IPS-18c (cell line): Measurements from ENCODE around the gene GPN1.
"Not testable (repeated sequence)": the region's sequence is repeated elsewhere in the genome, so short reads cannot be mapped to it uniquely, and the experiment has no call there.

ENCODE experiments used
- H3K4me3 ChIP-seq: 2 replicates; pipeline ENCODE4 v1.7.0; 2013; ENCODE audit warnings: low read depth, mild to moderate bottlenecking, low read length, moderate library complexity; ENCODE audit not compliant: insufficient read depth
- H3K9me3 ChIP-seq: one replicate; pipeline ENCODE4 v1.6.1; 2013; ENCODE audit warnings: mild to moderate bottlenecking, low read length, moderate library complexity; ENCODE audit not compliant: control insufficient read depth, insufficient read depth

Gene GPN1

DNA sequence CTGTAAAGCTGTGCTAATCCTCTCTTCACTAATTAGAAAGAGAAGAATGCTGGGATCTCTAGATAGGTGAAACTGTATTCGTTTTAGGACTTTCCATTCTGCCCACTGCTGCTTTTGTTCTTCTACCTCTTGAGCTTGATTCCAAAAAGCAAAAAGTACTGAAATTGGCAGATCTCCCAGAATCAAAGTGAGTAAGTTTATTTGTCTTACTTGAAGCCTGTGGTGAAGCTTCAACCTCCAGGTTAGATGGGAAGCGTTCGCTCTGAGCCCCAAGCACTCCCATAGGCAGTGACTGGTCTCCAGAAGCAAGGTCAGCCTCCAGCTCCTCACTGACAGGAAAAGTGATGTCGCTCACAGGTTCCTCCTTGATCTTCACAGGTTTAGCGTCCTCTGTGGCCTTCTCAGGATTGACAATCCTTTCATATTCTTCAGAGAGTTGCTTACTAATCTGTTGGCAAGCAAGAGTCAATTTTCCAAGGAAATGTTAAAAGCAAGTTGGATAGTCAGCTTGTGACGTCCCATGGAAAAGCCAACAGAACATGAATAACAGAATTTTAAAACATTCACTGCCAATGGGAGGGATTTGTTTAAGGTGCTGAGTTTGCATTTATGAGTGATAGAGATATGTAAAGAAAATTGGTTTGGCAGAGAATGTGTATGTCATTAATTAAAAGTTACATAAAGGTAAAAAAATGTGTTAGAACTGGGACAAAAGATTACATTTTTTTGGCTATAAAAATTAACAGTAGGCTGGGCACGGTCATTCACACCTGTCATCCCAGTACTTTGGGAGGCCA is 26.5 kb downstream of the GPN1 start:
- Histone ChIP-seq H3K4me3 (no peak overlapping the region), H3K9me3 (peaks cover 2% of the 10 kb centered on the region)

DNA sequence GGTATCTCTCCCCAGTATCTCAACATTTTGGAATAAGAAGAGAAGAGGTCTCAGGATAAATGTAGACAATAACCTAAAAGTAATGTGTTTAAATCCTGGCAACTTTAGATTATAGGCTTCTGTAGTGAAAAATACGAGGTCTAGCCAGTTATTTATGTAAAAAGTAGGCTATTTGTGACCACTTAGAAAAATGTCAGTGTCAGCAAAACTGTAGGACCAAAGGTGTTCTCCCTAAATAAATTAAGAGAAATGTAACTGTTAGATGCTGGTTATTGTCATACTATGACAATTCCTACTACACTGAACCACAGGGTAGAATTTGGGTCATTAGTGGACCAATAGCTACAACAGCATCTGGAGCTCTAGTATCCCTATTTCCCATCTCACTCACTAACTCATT is 32.5 kb downstream of the GPN1 start:
- Histone ChIP-seq H3K9me3 (peaks cover 2% of the 10 kb centered on the region), H3K4me3 (no peak overlapping the region)

DNA sequence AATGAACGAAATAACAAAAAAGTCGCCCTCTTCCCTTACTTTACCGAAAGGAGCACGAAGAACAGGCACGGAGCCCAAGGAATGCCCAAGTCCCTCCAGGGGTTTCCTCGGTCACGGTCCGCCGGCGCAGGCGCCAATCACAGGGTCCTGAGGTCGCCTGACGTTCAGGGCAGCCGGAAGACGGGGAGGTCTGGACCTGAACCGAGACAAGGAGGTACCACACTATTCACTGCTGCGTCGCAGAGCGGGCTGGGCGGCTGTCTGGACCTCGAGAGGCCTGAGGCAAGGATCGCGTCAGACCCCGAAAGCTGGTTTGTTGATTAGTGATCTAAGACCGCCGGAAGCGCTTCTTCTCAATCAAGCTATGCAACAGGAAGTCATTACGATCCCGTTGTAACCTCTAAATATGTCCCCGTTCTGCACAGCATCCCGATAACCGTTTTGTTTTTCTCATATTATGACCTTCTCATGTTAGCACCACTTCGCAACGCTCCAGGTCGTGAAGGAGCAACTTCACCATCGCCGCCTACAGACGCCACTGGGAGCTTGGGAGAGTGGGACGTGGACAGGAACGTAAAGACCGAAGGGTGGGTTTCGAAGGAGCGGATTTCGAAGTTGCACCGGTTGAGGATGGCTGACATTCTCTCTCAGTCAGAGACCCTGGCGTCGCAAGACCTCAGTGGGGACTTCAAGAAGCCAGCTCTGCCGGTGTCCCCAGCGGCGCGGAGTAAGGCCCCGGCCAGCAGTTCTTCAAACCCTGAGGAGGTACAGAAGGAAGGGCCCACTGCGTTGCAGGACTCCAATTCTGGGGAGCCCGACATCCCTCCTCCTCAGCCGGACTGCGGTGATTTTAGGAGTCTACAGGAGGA is 34.7 kb downstream of the GPN1 start, which contains the start of the genes SLC4A1AP and SUPT7L:
SLC4A1AP (plus strand) TSS at position 605 of the 869 bp plus-strand sequence; CDS start at position 631, 26 bp downstream.
SUPT7L (minus strand) TSS at position 330 of the 869 bp plus-strand sequence. CDS start 1,422 bp downstream, outside the sequence.
- Histone ChIP-seq H3K4me3 (peak within 1 kb of the TSS; percentile 64), H3K9me3 (no peaks in the 10 kb centered on the region)

DNA sequence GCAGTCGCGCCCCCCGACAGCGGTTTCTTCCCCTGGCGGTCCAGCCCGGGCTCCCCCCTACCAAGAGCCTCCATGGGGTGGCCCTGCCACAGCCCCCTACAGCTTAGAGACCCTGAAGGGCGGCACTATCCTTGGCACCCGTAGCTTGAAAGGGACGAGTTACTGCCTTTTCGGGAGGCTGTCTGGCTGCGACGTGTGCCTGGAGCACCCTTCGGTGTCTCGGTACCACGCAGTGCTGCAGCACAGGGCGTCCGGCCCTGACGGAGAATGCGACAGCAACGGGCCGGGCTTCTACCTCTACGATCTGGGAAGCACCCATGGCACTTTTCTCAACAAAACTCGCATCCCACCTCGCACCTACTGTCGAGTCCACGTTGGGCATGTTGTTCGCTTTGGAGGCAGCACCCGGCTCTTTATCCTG is 35.3 kb downstream of the GPN1 start:
- no peaks in the 10 kb centered on the region for H3K9me3 ChIP-seq
- peak overlapping the region; percentile 64 for H3K4me3 ChIP-seq

DNA sequence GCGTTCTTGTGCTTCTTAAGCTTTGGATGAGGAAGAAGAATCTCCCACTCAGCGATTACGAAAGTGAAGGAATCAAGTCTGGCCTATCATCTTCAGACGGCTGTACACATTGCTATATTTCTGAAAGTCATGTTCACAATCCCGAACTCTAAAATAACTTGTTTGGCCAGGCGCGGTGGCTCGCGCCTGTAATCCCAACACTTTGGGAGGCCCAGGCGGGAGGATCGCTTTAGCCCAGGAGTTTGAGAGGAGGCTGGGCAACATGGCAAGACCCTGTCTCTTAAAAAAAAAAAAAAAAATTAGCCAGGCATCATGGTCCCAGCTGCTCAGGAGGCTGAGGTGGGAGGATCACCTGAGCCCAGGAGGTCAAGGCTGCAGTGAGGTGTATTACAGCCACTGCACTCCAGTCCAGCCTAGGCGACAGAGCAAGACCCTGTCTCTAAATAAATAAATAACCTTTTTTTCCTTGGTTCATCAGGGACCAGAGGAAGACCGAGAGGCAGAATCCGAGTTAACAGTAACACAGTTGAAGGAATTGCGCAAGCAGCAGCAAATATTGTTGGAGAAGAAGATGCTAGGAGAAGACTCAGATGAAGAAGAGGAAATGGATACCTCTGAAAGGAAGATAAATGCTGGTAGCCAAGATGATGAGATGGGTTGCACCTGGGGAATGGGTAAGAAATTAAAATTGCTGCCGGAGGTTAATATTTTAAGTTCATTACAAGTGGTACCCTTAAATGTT is 35.9 kb downstream of the GPN1 start:
- no peaks in the 10 kb centered on the region for H3K9me3 ChIP-seq
- H3K4me3 ChIP-seq, result peak overlapping the region; percentile 64

DNA sequence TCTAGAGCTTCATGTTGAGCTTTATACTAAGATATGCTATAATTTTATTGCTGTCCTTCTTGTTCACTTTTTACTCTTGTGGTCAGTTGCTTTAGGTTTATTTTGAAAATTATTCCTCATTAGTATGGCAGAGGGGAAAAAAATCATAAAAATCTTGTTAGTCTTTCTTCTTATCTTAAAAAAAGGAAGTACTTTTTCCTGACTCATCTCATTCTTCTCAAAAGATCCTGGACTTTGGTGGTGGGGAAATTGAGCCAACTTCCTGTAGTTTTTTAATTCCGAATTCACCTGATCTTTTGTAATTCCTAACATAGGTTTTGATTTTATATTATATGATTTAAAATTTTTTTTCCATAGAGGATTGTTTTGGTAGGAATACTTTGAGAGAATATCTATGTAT is 38.6 kb downstream of the GPN1 start:
- Histone ChIP-seq H3K4me3 (no peak overlapping the region), H3K9me3 (no peaks in the 10 kb centered on the region)

DNA sequence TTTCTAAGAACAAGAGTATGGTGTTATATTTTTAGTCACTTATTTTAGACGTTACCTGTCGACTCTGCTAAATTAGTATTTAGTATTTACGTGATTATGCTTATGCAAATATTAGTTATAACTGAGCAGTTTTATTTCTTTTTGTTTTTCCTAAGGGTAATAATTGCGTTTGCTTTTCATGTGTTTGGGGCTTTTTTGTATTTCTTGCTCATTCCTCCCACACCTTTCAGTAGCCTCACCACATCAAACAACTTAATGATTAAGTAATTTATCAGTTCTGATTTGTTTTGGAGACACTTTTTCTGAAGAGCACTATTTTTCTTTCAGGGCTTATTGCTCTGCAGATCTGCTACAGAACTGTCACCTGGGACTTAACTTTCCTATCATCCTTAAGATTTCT is 42.4 kb downstream of the GPN1 start:
- Histone ChIP-seq H3K9me3 (no peaks in the 10 kb centered on the region), H3K4me3 (no peak overlapping the region)

DNA sequence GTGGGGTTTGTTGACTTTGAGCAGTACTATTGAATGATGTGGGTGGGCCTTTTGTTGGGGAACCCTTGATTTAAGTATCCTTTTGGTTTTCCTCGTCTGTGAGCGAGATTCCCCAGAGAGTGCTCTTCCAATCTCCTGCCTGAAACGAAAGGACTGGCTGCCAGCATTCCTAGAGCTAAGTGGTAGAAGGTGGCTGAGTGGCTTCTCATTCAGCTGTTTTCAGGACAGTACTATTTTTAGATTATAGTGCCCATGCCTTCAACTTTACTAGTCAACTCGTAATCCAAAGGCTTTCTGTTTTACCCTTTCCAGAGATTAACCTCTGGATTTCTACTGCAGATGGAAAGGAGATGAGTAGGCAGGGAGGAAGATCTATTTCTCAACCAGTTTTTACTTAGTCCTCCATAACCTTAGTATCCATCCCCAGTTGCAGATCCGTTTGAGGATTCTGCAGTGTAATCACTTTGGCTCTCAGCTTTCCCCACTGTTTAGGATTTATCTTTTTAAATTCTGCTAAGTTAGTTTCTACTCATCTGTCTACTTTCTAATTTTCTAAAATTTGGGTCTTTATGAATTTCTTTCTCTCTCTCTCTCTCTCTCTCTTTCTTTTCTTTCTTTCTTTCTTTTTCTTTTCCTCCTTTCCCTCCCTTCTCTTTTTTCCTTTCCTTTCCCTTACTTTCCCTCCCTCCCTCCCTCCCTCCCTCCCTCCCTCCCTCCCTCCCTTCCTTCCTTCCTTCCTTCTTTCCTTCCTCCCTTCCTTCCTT is 44.1 kb downstream of the GPN1 start:
- H3K4me3 ChIP-seq, result no peak overlapping the region

DNA sequence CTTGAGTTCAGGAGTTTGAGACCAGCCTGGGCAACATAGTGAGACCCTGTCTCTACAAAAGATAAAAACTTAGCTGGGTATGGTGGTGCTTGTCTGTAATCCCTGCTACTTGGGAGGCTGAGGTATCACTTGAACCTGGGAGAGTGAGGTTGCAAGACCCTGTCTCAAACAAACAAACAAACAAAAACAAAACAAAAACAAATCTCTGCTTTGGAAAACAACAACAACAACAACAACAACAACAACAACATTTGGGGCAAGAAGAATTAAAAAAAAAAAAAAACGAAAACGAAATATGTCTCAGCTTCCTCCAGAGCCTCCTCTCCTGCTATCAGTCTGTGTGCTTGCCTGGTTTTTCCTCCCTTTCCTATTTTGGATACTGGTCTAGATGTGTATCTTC is 51.7 kb downstream of the GPN1 start:
- no peak overlapping the region for H3K4me3 ChIP-seq
- no peaks in the 10 kb centered on the region for H3K9me3 ChIP-seq

More for the DNA sequence above, 44.1 kb downstream of the GPN1 start:
- H3K9me3 ChIP-seq, result no peaks in the 10 kb centered on the region

DNA sequence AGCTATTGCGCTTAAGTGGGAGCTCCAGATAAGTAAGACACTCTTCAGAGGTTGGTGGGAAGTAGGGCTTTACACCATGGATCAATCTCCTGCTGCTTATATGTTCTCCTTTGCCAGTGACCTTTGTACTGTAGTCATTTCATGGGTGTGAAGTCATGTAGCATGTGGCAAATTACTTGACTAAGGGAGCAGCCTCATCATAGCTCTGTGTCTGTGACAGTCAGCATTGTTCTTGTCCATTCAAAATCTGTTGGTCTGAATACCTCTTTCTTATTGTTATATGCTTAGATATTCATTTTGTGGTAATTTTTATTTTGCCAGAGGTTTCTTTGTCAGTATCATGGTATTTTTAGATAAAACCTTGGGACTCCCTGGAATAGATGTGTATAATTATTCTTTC is 53.0 kb downstream of the GPN1 start:
- Histone ChIP-seq H3K9me3 (no peaks in the 10 kb centered on the region), H3K4me3 (no peak overlapping the region)

DNA sequence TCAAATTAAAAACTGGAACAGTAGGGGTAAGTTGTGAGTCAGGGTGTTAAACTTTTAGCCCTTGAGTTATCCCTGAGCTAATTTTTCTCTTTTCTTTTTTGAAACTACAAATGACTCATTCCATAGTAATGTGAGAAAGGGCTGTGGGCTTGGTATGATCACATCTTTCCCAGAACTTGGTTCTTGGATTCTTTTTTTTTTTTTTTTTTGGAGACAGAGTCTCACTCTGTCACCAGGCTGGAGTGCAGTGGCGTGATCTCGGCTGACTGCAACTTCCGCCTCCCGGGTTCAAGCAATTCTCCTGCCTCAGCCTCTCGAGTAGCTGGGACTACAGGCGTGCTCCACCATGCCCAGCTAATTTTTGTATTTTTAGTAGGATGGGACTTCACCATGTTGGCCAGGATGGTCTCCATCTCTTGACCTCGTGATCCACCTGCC is 53.5 kb downstream of the GPN1 start:
- H3K9me3 ChIP-seq, H3K4me3 ChIP-seq: not testable (repeated sequence)

DNA sequence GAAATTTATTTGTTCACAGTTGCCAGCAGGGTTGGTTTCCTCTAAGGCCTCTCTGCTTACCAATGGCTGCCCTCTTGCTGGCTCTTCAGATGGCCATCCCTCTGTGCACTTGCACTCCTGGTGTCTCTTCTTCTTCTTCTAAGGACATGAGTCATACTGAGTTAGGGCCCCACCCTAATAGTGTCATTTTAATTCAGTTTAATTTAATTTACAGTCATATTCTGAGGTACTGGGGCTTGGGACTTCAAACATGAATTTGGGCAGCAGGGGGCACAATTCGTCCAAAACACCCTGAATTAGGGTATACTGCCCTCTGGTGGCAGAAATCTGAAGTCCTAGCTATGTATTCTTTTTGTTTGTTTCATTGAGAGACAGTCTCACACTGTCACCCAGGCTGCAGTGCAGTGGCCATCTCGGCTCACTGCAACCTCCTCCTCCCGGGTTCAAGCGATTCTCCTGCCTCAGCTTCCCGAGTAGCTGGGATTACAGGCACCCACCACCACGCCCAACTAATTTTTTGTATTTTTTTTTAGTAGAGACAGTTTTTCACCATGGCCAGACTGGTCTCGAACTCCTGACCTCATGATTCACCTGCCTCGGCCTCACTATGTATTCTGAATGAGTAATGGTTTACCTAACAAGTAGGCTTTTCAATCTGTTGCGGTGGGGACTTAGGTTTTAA is 54.7 kb downstream of the GPN1 start:
- H3K4me3 ChIP-seq, result no peak overlapping the region
- no peaks in the 10 kb centered on the region for H3K9me3 ChIP-seq

DNA sequence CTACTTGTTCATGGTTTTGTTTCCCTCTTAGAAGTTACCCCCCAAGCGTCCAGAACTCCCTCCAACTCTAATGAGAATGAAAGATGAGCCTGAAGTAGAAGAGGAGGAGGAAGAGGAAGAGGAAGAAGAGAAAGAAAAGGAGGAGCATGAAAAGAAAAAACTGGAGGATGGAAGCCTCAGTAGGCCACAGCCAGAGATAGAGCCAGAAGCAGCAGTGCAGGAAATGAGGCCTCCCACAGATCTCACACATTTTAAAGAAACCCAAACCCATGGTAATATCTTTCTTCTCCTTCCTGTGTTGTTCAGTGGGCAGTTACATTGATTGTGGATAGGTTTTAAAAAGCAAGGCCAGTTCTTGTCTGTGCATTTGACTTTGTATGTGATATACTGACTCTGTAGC is 56.2 kb downstream of the GPN1 start:
- not testable (repeated sequence) for H3K4me3 ChIP-seq, H3K9me3 ChIP-seq

DNA sequence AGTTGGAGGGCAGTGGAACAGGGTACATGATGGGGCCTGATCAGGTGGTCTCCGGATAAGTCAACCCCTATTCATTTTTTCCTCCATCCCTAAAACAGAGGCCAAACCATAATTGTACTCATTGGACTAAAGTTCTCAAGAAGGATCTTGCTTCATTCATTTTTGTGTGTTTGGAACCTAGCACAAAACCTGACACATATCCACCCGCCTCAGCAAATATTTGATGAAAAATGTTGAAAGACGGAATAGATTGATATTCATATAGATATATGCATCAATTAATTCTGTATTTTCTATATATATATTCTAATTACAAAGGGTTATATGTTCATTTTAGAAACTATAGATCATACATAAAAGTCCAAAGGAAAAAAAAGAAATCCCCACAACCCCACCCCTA is 56.7 kb downstream of the GPN1 start:
- no peak overlapping the region for H3K4me3 ChIP-seq
- no peaks in the 10 kb centered on the region for H3K9me3 ChIP-seq

DNA sequence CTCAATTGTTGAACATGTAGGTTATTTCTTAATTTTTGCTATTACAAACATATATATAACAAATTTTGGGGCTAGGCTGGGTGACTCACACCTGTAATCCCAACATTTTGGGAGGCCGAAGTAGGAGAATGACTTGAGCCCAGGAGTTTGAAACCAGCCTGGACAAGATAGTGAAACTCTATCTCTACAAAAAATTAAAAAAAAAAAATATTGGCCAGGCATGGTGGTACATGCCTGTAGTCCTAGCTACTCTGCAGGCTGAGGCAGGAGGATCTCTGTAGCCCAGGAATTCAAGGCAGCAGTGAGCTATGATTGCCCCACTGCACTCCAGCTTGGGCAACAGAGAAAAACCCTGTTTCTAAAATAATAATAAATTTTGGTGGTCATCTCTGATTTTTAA is 58.4 kb downstream of the GPN1 start:
- H3K9me3 ChIP-seq, result no peaks in the 10 kb centered on the region
- no peak overlapping the region for H3K4me3 ChIP-seq

DNA sequence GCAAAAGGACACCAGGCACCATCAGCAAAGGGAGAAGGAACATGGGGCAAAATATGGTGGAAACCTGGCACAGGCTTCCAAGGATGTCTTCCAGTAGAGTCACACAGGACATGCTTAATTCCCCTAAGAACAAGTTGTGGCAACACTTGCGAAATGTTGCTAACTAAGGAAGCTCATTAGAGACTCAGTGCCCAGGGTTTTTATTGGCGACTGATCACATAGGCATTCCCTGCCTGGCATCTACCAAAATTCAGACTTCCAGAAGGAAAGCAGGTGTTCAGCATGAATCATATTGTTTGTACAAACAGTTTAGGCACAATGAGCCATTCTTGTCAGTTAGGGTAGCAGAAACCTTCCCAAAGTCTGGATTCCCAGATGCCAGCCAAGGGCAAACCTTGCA is 60.6 kb downstream of the GPN1 start:
- H3K9me3 ChIP-seq, result no peaks in the 10 kb centered on the region
- no peak overlapping the region for H3K4me3 ChIP-seq
